Cardiac fibroblast (primary cell): ENCODE data around the gene ISOC2.

Experiments
- DNase-seq, 2 donors: peaks; one replicate each; pipeline versions ENCODE4 v3.0.0 to v3.0.0-alpha.2; 2010; ENCODE audit warnings: low read depth in 2 of 2
- H3K4me3 ChIP-seq, 2 donors: replicated peaks in 1 of 2; 1 replicate in 1 of 2; 2 replicates in 1 of 2; pipeline ENCODE4 v1.5.1; 2011; ENCODE audit warnings: low read depth in 2 of 2, low read length in 2 of 2, mild to moderate bottlenecking in 2 of 2, moderate library complexity in 1 of 2
- CTCF ChIP-seq: IDR thresholded peaks from one replicate; pipeline ENCODE4 v1.5.1; 2011; ENCODE audit warnings: low read depth, mild to moderate bottlenecking, low read length, inconsistent platforms

ISOC2 gene

GRCh38 chr19:55443045-55443823 is 18.2 kb downstream of the ISOC2 start, which contains the start of gene SHISA7:
Gene SHISA7 (minus strand): TSS chr19:55443300. CDS start chr19:55442863, 437 bp downstream.
- H3K4me3 ChIP-seq, result no peak within 1 kb of the TSS
- DNase-seq, result no peak
- TF ChIP-seq CTCF, result no peak

- no peak for DNase-seq
- H3K4me3 ChIP-seq, result no peak overlapping the region
- no peak for TF ChIP-seq CTCF
Observed at GRCh38 chr19:55442372-55442961, 19.0 kb downstream of the ISOC2 start.

DNA sequence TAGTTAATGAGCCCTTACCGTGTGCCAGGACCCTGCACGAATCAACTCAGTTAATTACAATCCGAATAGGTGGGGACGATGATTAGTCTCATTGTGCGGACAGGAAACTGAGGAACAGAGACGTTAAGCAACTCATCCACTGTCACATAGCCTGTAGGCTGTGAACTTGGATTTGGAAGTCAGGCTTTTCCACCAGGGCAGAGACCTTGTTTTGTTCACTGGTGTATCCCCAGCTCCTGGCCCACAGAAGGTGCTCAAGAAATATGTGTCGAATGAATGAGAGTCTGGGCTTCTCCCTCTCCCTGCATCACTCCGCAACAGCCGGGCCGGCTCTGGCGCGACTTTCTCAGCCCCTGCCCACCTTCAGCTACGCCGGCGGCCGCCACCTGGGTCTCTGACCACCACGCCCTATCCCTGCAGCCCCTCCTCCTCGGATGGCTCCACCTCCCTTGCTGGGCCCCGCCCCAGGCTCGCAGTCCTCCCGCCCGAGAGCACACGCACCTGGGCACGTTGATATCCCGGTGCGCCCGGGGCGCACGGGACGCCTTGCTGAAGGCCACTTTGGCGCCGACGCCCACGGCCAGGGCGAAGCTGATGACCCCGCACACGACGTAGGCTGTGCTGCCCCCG is 19.6 kb downstream of the ISOC2 start:
- no peak for TF ChIP-seq CTCF
- no peak overlapping the region for H3K4me3 ChIP-seq
- no peak for DNase-seq

GRCh38 chr19:55441319-55441691 is 20.1 kb downstream of the ISOC2 start:
- no peak overlapping the region for H3K4me3 ChIP-seq
- DNase-seq, result no peak
- no peak for TF ChIP-seq CTCF

- DNase-seq, result no peak
- TF ChIP-seq CTCF, result no peak
- H3K4me3 ChIP-seq, result no peak overlapping the region
Observed at GRCh38 chr19:55440411-55441105, 20.9 kb downstream of the ISOC2 start.

- H3K4me3 ChIP-seq, result no peak overlapping the region
- no peak for TF ChIP-seq CTCF
- no peak for DNase-seq
Observed at GRCh38 chr19:55439052-55439451, 22.4 kb downstream of the ISOC2 start.
